Measurements from ENCODE around the gene KIAA0408. TPM values are rescaled to one million over a fixed set of nuclear protein-coding genes. Genes with fewer than 3 reads are reported as not detected.
"Not testable (repeated sequence)": the region's sequence is repeated elsewhere in the genome, so short reads cannot be mapped to it uniquely, and the experiment has no call there.

The KIAA0408 gene
- total RNA-seq, 3 donors from 2014 or later = 1.1 to 25.0 (median 2.4) TPM

- no peak for TF ChIP-seq CTCF (IDR thresholded peaks at IDR 0.05)
- H3K9me3 ChIP-seq = no peaks in the 10 kb centered on the region
- H3K4me1 ChIP-seq (ENCODE audit: low read depth) = no peaks in the 10 kb centered on the region
- H3K36me3 ChIP-seq (ENCODE audit: low read depth) = no peaks in the 10 kb centered on the region
- DNase-seq = no peak
- no peak overlapping the region for H3K4me3 ChIP-seq
- ATAC-seq = no peak
- intact Hi-C loops (cut with DNase I, micrococcal nuclease) = loop anchor here in 1 of 2 donors (5.0 kb wide), 1 partner anchor 122 kb away; no protein-coding TSS in a partner anchor
These were observed 35.3 kb downstream of the KIAA0408 start for GRCh38 chr6:127423921-127424320.

- H3K36me3 ChIP-seq (ENCODE audit: low read depth); ATAC-seq: not testable (repeated sequence)
- intact Hi-C loops (cut with DNase I, micrococcal nuclease) = loop anchor here in 1 of 2 donors (5.0 kb wide), 1 partner anchor 119 kb away; no protein-coding TSS in a partner anchor
These were observed 38.0 kb downstream of the KIAA0408 start for GRCh38 chr6:127421164-127421563.

GRCh38 chr6:127420556-127420955 is 38.6 kb downstream of the KIAA0408 start:
- ATAC-seq (peak; percentile 100), DNase-seq (peak in 1 of 3 donors; percentile 63)
- TF ChIP-seq CTCF (IDR thresholded peaks at IDR 0.05) = no peak
- Histone ChIP-seq H3K4me3 (no peak overlapping the region), H3K36me3 (ENCODE audit: low read depth) (no peaks in the 10 kb centered on the region), H3K9me3 (no peaks in the 10 kb centered on the region), H3K4me1 (ENCODE audit: low read depth) (no peaks in the 10 kb centered on the region)
- intact Hi-C loops (cut with DNase I, micrococcal nuclease) = loop anchor here in 1 of 2 donors (5.0 kb wide), 1 partner anchor 118 kb away; no protein-coding TSS in a partner anchor

More at GRCh38 chr6:127421164-127421563, 38.0 kb downstream of the KIAA0408 start:
- not testable (repeated sequence) for H3K4me3 ChIP-seq; DNase-seq; H3K4me1 ChIP-seq (ENCODE audit: low read depth); H3K9me3 ChIP-seq

DNA sequence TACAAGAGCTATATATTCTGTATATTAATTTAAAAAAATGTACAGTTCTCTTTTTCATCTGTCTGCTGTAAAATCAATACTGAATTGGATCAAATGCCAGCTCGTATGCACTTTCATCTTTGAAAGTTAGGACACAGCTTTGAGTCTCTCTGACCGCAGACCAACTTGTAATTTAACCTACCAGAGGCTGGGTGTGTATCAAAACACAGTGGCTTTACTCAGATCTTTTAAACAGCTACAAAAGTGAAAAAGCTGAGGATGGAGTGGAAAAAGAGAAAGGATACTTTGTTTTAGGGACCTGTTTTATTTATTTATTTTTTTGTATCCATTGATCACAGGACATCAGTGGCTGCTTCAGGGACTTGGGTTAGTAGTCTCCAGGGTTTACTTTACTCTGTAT is 44.1 kb downstream of the KIAA0408 start:
- H3K9me3 ChIP-seq = no peaks in the 10 kb centered on the region
- intact Hi-C loops (cut with DNase I, micrococcal nuclease) = no loop called here
- ATAC-seq (no peak), DNase-seq (no peak)
- no peaks in the 10 kb centered on the region for H3K36me3 ChIP-seq (ENCODE audit: low read depth)
- TF ChIP-seq CTCF (IDR thresholded peaks at IDR 0.05) = no peak
- H3K4me1 ChIP-seq (ENCODE audit: low read depth) = peaks cover 7% of the 10 kb centered on the region
- no peak overlapping the region for H3K4me3 ChIP-seq

- H3K9me3 ChIP-seq; H3K4me3 ChIP-seq; H3K4me1 ChIP-seq (ENCODE audit: low read depth); intact Hi-C loops (cut with DNase I, micrococcal nuclease); H3K36me3 ChIP-seq (ENCODE audit: low read depth): not testable (repeated sequence)
- DNase-seq (peak; percentile 80 to 88 (median 87)), ATAC-seq (peak; percentile 71)
These were observed 46.1 kb downstream of the KIAA0408 start for GRCh38 chr6:127413123-127413522.

DNA sequence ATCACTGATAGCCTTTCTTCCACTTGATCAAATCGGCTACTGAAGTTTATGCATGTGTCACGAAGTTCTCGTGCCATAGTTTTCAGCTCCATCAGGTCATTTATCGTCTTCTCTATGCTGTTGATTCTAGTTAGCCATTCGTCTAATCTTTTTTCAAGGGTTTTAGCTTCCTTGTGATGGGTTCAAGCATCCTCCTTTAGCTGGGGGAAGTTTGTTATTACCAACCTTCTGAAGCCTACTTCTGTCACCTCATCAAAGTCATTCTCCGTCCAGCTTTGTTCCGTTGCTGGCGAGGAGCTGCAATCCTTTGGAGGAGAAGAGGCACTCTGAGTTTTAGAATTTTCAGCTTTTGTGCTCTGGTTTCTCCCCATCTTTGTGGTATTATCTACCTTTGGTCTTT is 47.2 kb downstream of the KIAA0408 start:
- intact Hi-C loops (cut with DNase I, micrococcal nuclease); DNase-seq; H3K36me3 ChIP-seq (ENCODE audit: low read depth); ATAC-seq; H3K4me1 ChIP-seq (ENCODE audit: low read depth); H3K4me3 ChIP-seq; H3K9me3 ChIP-seq: not testable (repeated sequence)

Other genes starting within 250 kb of the KIAA0408 start
- 10 to 100 TPM; 25.1 to 48.6 (median 29.5) TPM for gene RNF146, start 192.5 kb downstream of the KIAA0408 start, total RNA-seq
- gene ECHDC1, start 115.8 kb downstream of the KIAA0408 start, total RNA-seq = 100 to 1,000 TPM in 2 of 3 donors, 10 to 100 TPM in 1; 78.1 to 104 (median 102) TPM
- not detected for gene C6orf58, start 117.8 kb upstream of the KIAA0408 start, total RNA-seq

Measured in mucosa of descending colon (tissue), 3 donors.